ENCODE results near the gene WIPF1.
"Not testable (repeated sequence)": the region's sequence is repeated elsewhere in the genome, so short reads cannot be mapped to it uniquely, and the experiment has no call there.

WIPF1 gene

DNA sequence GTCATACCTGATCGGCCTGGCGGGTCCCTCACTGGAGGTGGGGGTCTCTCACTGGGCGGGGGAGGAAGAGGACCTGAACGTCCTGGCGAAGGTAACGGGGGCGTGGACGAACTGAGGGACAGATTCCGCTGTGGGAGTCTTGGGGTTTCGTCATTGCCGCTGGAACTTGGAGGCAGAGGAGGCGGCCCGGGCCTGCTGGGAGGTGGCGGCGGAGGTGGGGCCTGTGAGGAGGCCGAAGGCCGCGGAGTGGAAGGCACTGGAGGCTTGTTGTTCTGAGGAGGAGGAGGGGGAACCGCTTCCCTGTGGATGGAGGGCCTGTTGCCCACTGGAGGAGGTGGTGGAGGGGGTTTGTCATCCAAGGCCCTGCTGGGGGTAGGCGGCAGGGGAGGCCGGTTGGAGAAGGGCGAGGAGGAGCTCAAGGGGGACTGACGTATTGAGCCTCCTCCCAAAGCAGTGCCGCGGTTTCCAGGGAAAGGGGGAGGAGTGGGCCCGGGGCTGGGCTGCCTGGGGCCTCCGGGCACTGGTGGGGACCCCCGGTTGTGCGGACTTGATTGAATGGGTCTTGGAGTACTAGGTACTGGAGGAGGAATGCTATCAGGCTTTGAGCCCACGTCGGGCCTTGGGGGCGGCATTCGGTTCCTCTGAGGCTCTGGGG is 25.8 kb downstream of the WIPF1 start:
- DNase-seq (ENCODE audit: low spot score): no peak

DNA sequence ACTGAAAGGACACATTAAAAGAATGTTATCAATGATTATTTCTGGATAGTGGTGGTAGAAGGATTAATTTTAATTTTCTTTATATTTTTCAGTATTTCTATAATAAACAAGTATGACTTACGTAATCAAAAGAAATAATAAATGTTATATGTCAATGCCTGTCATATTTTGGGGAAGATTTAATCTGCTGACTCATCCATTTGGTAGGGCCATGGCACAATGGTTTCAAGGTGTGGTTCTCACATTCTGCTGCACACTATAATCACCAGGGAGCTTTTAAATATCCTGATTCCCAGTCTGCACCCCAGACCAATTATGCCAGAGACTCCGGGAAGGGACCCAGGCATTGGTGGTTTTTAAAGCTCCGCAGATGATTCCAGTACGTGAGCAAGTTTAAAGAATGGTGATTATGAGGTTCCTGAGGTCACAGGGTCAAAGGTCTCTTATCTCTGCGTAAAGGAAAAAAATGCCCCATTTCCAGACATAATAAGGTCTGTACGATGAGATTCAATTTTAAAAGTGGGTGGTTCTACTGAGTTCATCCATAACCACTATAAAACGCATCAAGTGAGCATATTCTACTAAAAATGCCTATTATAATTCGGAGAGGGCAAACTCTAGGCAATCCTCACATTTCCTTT is 27.2 kb downstream of the WIPF1 start:
- DNase-seq (ENCODE audit: low spot score): no peak

DNA sequence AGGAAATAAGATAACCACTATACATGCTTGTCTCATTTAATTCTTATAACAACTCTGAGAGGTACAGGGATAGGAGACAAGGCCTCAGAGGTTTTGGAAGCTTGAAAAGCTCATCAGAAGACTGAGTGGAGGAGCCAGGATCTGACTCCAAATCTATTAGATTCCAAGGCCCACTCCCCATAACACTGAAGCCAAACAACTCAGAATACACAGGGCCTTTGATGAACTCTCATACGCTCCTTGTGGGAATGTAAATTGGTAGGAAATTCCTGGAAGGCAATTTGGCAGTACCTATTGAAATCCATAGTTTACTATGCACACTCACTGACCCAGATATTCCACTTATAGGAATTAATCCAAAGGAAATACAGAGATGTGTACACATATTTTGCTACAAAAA is 27.9 kb downstream of the WIPF1 start:
- DNase-seq (ENCODE audit: low spot score): no peak

- DNase-seq (ENCODE audit: low spot score): no peak
Measured at GRCh38 chr2:174568425-174568824, 29.2 kb downstream of the WIPF1 start.

GRCh38 chr2:174566871-174567270 is 30.7 kb downstream of the WIPF1 start:
- no peak for DNase-seq (ENCODE audit: low spot score)

- no peak for DNase-seq (ENCODE audit: low spot score)
Measured at GRCh38 chr2:174563530-174564282, 33.9 kb downstream of the WIPF1 start.

GRCh38 chr2:174561972-174562370 is 35.6 kb downstream of the WIPF1 start:
- DNase-seq (ENCODE audit: low spot score): no peak

DNA sequence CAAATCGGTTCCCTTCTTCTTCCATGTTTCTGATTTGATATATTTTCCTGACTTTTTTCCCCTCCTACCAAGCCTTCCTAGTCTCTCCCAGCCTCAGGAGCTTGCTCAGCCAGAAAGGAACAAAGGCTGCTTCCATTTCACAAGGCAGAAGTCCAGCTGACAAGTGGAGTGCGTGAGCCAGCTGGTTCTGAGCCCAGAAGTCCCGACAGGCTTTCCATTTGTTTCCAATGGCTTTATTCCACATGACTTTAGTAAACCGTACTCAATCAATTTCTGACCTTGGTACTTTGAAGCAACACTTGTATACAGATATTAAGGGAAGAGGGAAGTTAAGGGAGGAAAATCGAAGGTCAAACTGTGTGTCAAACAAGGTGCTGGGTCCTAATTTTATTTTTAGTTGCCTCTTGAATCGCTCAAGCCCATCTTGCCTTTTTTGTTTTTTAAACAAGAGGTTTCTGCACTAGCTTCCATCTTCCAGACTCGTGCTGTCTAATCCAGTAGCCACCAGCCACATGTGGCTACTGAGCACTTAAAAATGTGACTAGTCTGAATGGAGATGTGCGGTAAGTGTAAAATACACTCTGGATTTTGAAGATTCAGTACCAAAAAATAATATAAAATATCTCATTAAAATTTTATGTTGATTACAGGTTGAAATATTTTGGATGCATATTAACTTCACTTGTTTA is 36.2 kb downstream of the WIPF1 start:
- DNase-seq (ENCODE audit: low spot score): no peak

- no peak for DNase-seq (ENCODE audit: low spot score)
Measured at GRCh38 chr2:174560737-174561136, 36.9 kb downstream of the WIPF1 start.

DNA sequence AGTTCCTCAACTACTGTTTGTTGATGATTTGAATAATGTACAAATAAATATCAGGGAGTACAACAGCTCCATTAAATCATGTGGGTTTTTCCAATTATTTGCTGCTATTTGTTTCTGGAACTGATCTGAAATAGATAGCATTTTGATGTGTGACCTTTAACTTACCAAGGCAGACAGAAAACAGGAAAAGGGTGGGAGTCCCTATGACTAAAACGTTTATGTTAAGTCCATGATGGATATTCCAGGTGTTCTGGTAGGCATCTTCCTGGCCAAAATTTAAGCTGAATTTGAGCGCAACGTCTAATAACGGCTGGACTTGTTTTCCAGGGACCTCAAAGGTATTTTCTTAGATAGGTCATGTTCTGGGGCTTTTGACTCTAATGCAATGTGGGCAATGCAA is 41.6 kb downstream of the WIPF1 start:
- DNase-seq (ENCODE audit: low spot score): no peak

DNA sequence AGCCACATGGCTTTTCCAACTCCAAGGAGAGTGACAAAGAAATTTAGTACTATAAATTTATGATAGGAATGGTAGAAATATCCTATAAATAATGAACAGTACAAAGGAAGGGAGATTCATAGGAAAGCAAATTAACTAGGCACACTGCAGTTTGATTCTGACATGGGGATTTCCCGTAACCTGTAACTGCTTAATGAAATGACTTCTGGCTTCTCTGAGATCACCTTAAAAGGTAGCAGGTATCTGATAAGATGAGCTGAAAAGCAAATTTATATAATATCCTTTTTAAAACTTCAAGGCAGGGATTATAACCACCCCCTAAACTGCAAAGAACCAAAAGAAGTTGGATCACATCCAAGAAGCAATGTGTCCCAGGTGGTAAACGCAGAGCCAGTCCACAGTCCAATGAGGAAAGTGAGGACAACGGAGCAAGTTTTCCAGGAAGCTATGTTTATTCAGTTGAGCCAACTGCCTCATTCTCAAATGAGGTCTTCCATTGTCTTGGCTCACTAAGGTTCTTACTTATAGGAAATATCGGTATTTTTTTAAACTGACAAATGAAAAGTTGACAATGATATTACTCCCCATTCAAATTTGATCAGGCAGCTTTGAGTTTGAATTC is 43.0 kb downstream of the WIPF1 start:
- no peak for DNase-seq (ENCODE audit: low spot score)

DNA sequence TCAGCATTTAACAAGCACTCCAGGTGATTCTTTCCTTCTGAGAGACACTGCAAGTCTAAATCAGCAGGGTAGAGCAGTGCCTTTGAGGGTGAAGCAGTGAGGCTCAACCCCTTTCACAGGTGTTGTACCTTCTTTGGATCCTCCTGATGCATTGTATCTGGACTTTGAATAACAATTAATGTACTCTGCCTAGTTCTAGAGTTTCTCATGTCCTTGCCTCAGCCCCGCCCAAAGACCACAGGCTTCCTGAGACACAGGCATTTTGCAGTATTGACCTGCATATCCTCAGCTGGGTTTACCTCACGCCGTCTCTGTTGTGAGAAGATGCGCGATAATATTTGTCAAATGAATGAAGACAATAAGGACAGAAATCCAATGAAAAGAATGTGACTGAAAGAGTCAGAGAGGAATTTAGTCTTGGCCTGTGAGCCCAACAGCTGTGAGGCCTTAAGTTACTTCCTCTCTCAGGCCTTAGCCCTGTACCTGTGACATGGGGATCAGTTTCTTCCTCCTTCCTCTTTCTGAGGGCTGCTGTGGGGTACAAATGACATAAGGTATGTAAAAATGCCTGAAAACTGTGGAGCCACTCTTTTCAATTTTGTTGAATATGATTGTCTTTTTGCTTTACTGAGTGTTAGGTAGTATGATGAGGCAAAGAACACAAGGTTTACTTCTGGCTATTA is 43.7 kb downstream of the WIPF1 start:
- no peak for DNase-seq (ENCODE audit: low spot score)

GRCh38 chr2:174552880-174553279 is 44.7 kb downstream of the WIPF1 start:
- no peak for DNase-seq (ENCODE audit: low spot score)

DNA sequence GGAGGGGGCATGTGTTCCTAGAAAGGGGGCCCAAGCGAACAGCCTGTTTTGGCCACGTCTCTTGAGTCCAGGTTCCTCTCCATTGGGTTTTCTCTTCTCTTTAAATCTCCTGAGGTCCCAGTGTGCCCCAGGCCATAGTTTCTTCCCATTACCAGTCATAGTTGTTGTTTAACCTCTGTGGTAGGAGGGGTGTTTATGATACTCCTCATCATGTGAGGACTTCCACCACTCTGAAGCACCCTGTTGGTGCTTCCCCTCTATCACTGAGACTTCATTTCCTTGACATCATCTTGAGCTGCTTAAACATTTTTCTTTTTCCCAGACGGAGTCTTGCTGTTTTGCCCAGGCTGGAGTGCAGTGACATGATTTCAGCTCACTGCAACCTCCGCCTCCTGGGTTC is 45.9 kb downstream of the WIPF1 start:
- no peak for DNase-seq (ENCODE audit: low spot score)

DNA sequence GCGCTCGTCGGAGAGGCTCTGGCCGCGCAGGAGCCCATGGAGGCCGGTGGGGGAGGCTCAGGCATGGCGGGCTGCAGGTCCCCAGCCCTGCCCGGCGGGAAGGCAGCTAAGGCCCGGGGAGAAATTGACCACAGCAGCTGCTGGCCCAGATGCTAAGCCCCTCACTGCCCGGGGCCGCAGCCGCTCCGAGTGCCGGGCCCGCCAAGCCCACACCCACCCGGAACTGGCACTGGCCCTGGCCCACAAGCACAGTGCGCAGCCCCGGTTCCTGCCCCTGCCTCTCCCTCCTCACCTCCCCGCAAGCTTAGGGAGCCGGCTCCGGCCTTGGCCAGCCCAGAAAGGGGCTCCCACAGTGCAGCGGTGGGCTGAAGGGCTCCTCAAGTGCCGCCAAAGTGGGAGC is 49.0 kb downstream of the WIPF1 start:
- DNase-seq (ENCODE audit: low spot score): not testable (repeated sequence)

DNA sequence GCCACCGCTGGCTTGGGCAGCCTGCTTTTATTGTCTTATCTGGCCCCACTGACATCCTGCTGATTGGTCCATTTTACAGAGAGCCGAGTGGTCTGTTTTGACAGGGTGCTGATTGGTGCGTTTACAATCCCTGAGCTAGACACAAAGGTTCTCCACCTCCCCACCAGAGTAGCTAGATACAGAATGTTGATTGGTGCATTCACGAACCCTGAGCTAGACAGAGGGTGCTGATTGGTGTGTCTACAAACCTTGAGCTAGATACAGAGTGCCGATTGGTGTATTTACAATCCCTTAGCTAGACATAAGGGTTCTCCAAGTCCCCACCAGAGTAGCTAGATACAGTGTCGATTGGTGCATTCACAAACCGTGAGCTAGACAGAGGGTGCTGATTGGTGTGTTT is 49.6 kb downstream of the WIPF1 start:
- not testable (repeated sequence) for DNase-seq (ENCODE audit: low spot score)

- peak; percentile 9 for DNase-seq (ENCODE audit: low spot score)
Measured at GRCh38 chr2:174546519-174547506, 50.8 kb downstream of the WIPF1 start.

GRCh38 chr2:174545240-174545639 is 52.4 kb downstream of the WIPF1 start:
- DNase-seq (ENCODE audit: low spot score): no peak

- no peak for DNase-seq (ENCODE audit: low spot score)
Measured at GRCh38 chr2:174544802-174545201, 52.8 kb downstream of the WIPF1 start.

GRCh38 chr2:174544156-174544555 is 53.4 kb downstream of the WIPF1 start:
- DNase-seq (ENCODE audit: low spot score): no peak
